GM23248 (cell line): ENCODE measurements around the gene MVD. TPM values are rescaled to one million over a fixed set of nuclear protein-coding genes. Genes with fewer than 3 reads are reported as not detected.

Source experiments
- DNase-seq: peaks from one replicate; pipeline ENCODE4 v3.0.0-alpha.2; 2015
- H2AFZ ChIP-seq: fragments of 200-600 bp; sonication (generic); 2 replicates; pipeline ENCODE4 v1.6.1; 2016; ENCODE audit warnings: antibody characterized with exemption
- H3F3A ChIP-seq: fragments of 200-600 bp; sonication (generic); 2 replicates; pipeline ENCODE4 v1.6.1; 2016; ENCODE audit warnings: mild to moderate bottlenecking, antibody characterized with exemption, mixed run types; ENCODE audit not compliant: insufficient read depth
- H3K27ac ChIP-seq: fragments of 200-600 bp; sonication (generic); 2 replicates; pipeline ENCODE4 v1.5.1; 2016; ENCODE audit warnings: mild to moderate bottlenecking
- H3K27me3 ChIP-seq: fragments of 200-600 bp; sonication (generic); replicated peaks from 2 replicates; pipeline ENCODE4 v1.6.1; 2016; ENCODE audit warnings: mild to moderate bottlenecking; ENCODE audit not compliant: insufficient read depth
- H3K36me3 ChIP-seq: fragments of 200-600 bp; sonication (generic); 2 replicates; pipeline ENCODE4 v1.6.1; 2016; ENCODE audit warnings: low read depth, mild to moderate bottlenecking
- H3K4me1 ChIP-seq: fragments of 200-600 bp; sonication (generic); 2 replicates; pipeline ENCODE4 v1.6.1; 2016; ENCODE audit warnings: mild to moderate bottlenecking; ENCODE audit not compliant: insufficient read depth
- H3K4me2 ChIP-seq: fragments of 200-600 bp; sonication (generic); one replicate; pipeline ENCODE4 v1.6.1; 2016; ENCODE audit warnings: mild to moderate bottlenecking; ENCODE audit not compliant: unreplicated experiment
- H3K4me3 ChIP-seq: fragments of 200-600 bp; sonication (generic); 2 replicates; pipeline ENCODE4 v1.5.1; 2016; ENCODE audit warnings: mild to moderate bottlenecking
- H3K79me2 ChIP-seq: fragments of 200-600 bp; sonication (generic); 2 replicates; pipeline ENCODE4 v1.6.1; 2016; ENCODE audit warnings: mild to moderate bottlenecking; ENCODE audit not compliant: insufficient read depth
- H3K9ac ChIP-seq: fragments of 200-600 bp; sonication (generic); 2 replicates; pipeline ENCODE4 v1.6.1; 2016; ENCODE audit warnings: mild to moderate bottlenecking
- H3K9me2 ChIP-seq: fragments of 200-600 bp; sonication (generic); 2 replicates; pipeline ENCODE4 v1.6.1; 2016; ENCODE audit warnings: mixed run types, mild to moderate bottlenecking, moderate library complexity; ENCODE audit not compliant: insufficient read depth
- H3K9me3 ChIP-seq: fragments of 200-600 bp; sonication (generic); one replicate; pipeline ENCODE4 v1.6.1; 2017; ENCODE audit warnings: low read depth
- H4K20me1 ChIP-seq: fragments of 200-600 bp; sonication (generic); 2 replicates; pipeline ENCODE4 v1.6.0; 2016; ENCODE audit not compliant: insufficient read depth
- EZH2 ChIP-seq: fragments of 200-600 bp; sonication (generic); IDR thresholded peaks from 2 replicates; pipeline ENCODE4 v1.6.1; 2018; ENCODE audit warnings: antibody characterized with exemption, mild to moderate bottlenecking; ENCODE audit not compliant: insufficient read depth, poor library complexity, severe bottlenecking
- EZH2phosphoT487 ChIP-seq: fragments of 200-600 bp; sonication (generic); IDR thresholded peaks from 2 replicates; pipeline ENCODE4 v1.6.1; 2018; ENCODE audit warnings: antibody characterized with exemption, moderate library complexity, mild to moderate bottlenecking, low read depth; ENCODE audit not compliant: insufficient read depth
- WGBS, 2 experiments: methylation state at CpG; one replicate each; pipeline ENCODE4 v1.1.6; 2015 to 2017; ENCODE audit warnings: low lambda C conversion rate in 2 of 2, low coverage in 1 of 2; ENCODE audit errors: missing lambda C conversion rate in 2 of 2; 5-methylcytosine and 5-hydroxymethylcytosine counted together
- in situ Hi-C: fragments of 300-500 bp; cut with MboI; formaldehyde crosslinking; loops from 2 replicates; pipeline ENCODE4 v1.15.0; 2020
- polyA plus RNA-seq: library from polyadenylated mRNA; unstranded; fragments of >200 nt; fragmentation: Nextera tagmentation; extraction: Ambion mirVana; gene quantifications from 2 replicates; pipeline ENCODE4 v1.2.1, GENCODE V29; 2016
- total RNA-seq: library from RNA; depleted of rRNA; stranded (reverse); fragments of >200 nt; shearing (Covaris generic); gene quantifications from 2 replicates; pipeline ENCODE4 v1.2.3, GENCODE V29; 2014; rRNA removed

MVD gene, protein sequence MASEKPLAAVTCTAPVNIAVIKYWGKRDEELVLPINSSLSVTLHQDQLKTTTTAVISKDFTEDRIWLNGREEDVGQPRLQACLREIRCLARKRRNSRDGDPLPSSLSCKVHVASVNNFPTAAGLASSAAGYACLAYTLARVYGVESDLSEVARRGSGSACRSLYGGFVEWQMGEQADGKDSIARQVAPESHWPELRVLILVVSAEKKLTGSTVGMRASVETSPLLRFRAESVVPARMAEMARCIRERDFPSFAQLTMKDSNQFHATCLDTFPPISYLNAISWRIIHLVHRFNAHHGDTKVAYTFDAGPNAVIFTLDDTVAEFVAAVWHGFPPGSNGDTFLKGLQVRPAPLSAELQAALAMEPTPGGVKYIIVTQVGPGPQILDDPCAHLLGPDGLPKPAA
- total RNA-seq (25.0 and 29.1 TPM in 2 replicates), polyA plus RNA-seq (27.4 and 28.6 TPM in 2 replicates)

DNA sequence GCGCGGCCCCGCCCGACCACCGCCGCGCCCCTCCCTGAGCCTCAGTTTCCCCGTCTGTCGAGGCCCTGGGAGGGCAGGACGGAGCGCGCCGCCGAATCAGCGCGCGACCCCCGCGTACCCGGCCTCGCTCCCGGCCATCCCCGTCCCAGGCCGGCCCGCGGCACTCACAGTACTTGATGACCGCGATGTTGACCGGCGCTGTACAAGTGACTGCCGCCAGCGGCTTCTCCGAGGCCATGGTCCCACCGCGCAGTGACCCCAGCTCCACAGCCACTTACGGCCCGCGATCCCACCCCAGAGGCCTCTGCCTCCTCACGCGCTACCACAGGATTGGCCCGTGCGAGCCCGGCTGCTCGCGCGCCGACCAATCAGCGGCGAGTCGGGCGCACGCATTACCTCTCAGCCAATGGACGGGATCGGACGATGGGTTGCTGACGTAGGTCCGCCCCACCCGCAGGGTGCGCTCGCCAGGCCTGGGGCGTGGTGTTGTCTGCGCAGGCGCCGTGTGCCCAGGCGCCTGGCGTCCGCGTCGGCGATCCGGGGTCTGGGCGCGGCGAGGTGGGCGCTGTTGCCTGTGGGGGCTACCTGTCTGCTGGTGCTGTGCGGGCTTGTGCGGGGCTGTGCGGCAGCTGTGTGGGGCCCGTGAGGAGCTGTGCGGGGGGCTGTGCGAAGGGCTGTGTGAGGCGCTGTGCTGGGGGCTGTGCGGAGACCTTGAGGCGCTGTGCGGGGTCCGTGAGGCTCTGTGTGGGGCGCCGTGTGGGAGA, at the start of gene MVD:
MVD (minus strand) TSS at position 249 of the 764 bp plus-strand sequence; CDS start at position 238, 11 bp downstream.
- Histone ChIP-seq H3K4me3 (peak within 1 kb of the TSS; percentile 80), H3K4me2 (peak within 1 kb of the TSS; percentile 88), H4K20me1 (no peaks in the 10 kb centered on the region), H3K9me3 (no peaks in the 10 kb centered on the region), H3K27me3 (no peaks in the 10 kb centered on the region), H3F3A (no peaks in the 10 kb centered on the region), H3K36me3 (no peaks in the 10 kb centered on the region), H2AFZ (peak within 1 kb of the TSS; percentile 92), H3K4me1 (0 out of 2 replicates have a peak, but pooled peaks cover 4% of the 10 kb centered on the region), H3K27ac (peak within 1 kb of the TSS; percentile 57), H3K9ac (peak within 1 kb of the TSS; percentile 91), H3K79me2 (peaks cover 23% of the 10 kb centered on the region), H3K9me2 (no peaks in the 10 kb centered on the region)
- 1% methylated on average over 64 to 73 of the region's 88 CpGs for WGBS, 2 experiments
- peak; percentile 99 for DNase-seq
- TF ChIP-seq EZH2phosphoT487 (no peak), EZH2 (no peak)
- in situ Hi-C loops, result no loop called here

DNA sequence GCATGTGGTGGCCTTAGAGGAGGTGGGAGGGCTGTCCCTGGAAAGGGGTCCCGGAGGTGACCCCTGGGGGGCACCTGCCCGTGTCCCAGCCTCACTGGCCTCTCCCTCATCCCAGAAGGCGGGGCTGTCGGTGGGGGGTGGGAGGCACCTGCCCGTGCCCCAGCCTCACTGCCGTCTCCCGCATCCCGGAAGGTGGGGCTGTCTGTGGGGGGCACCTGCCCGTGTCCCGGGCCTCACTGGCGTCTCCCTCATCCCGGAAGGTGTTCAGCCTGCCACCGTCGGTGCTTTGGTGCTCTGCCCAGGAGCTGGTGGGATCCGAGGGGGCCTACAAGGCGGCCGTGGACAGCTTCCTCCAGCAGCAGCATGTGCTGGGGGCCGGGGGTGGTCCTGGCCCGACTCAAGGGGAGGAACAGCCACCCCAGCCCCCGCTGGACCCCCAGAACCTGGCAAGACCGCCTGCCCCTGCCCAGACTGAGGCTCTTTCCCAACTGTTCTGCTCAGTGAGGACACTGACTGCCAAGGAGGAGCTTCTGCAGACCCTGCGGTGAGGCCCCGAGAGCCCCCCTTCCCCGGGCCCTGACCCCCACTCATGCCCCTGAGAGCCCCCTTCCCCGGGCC, 49.6 kb upstream of the MVD start:
- H3F3A ChIP-seq, result peaks cover 6% of the 10 kb centered on the region; the same call in 1 of the 2 replicates
- TF ChIP-seq EZH2phosphoT487 (no peak), EZH2 (no peak)
- H4K20me1 ChIP-seq, result no peaks in the 10 kb centered on the region
- H3K79me2 ChIP-seq, result peaks cover 37% of the 10 kb centered on the region
- H3K4me2 ChIP-seq, result no peak overlapping the region
- H3K9me3 ChIP-seq, result no peaks in the 10 kb centered on the region
- no peak overlapping the region for H3K4me3 ChIP-seq
- no peak overlapping the region for H3K27ac ChIP-seq
- 73 to 91% methylated on average over 12 to 25 of the region's 25 CpGs for WGBS, 2 experiments
- peaks cover 3% of the 10 kb centered on the region; the same call in 1 of the 2 replicates for H3K4me1 ChIP-seq
- no peaks in the 10 kb centered on the region for H3K9me2 ChIP-seq
- H3K36me3 ChIP-seq, result peaks cover 10% of the 10 kb centered on the region; the same call in 1 of the 2 replicates
- in situ Hi-C loops, result no loop called here
- no peak overlapping the region for H3K9ac ChIP-seq
- no peaks in the 10 kb centered on the region for H3K27me3 ChIP-seq
- H2AFZ ChIP-seq, result no peak overlapping the region
- no peak for DNase-seq

DNA sequence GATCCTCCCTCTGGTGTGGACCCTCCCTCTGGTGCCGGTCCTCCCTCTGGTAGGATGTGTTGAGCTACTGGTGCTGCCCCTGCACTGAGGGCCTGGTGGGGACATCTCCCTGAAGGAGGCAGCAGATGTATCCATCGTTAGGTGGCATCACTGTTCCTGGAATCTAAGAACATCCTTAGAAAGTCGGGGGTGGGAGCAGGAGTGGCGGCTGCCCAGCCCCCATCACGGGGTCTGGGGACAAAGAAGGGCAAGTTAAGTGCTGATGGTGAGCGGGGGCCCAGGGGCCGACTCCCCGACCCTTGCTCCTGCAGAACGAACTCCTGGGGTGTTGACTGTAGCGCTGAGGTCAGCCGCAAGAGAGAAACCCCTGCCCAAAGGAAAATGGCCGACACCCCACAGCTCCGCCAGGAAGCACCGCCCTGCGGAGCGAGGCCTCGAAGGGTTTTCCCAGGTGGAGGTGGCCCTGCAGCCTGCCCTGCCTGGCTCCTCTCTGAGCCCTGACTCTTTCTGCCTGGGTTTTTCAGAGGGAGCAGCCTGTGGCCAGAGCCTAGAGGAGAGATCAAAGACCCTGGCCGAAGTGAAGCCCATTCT, 49.0 kb upstream of the MVD start:
- H3K9me2 ChIP-seq, result no peaks in the 10 kb centered on the region
- peaks cover 38% of the 10 kb centered on the region for H3K79me2 ChIP-seq
- H3F3A ChIP-seq, result peaks cover 5% of the 10 kb centered on the region; the same call in 1 of the 2 replicates
- no peak overlapping the region for H3K4me3 ChIP-seq
- in situ Hi-C loops, result no loop called here
- H3K9ac ChIP-seq, result no peak overlapping the region
- H4K20me1 ChIP-seq, result no peaks in the 10 kb centered on the region
- H3K4me1 ChIP-seq, result peaks cover 7% of the 10 kb centered on the region; the same call in 1 of the 2 replicates
- TF ChIP-seq EZH2 (no peak), EZH2phosphoT487 (no peak)
- DNase-seq, result no peak
- WGBS, 2 experiments, result 91 to 92% methylated on average over 16 to 17 of the region's 18 CpGs
- no peak overlapping the region for H3K4me2 ChIP-seq
- H3K9me3 ChIP-seq, result no peaks in the 10 kb centered on the region
- no peak overlapping the region for H2AFZ ChIP-seq
- peaks cover 4% of the 10 kb centered on the region; the same call in 1 of the 2 replicates for H3K36me3 ChIP-seq
- no peak overlapping the region for H3K27ac ChIP-seq
- no peaks in the 10 kb centered on the region for H3K27me3 ChIP-seq
